DND-41 (cell line): ENCODE results near the gene PROSER1.

Source experiments
- ATAC-seq: fragments of 200-7000 bp; cut with Tn5 transposase; 3 replicates; pipeline ENCODE4 v1.9.1; 2021; ENCODE audit warnings: low read depth; ENCODE audit not compliant: insufficient read depth
- DNase-seq: peaks from one replicate; pipeline ENCODE4 v3.0.0-alpha.2; 2020
- H2AFZ ChIP-seq: 2 replicates; pipeline ENCODE4 v1.6.0; 2012; ENCODE audit warnings: low read depth, low read length
- H3K27ac ChIP-seq: 2 replicates; pipeline ENCODE4 v1.5.1; 2012; ENCODE audit warnings: low read length, inconsistent platforms
- H3K27me3 ChIP-seq: fragments of 200-600 bp; sonication (generic); 2 replicates; pipeline ENCODE4 v1.6.0; 2012; ENCODE audit warnings: low read length, mild to moderate bottlenecking, inconsistent platforms; ENCODE audit not compliant: insufficient read depth, poor library complexity
- H3K36me3 ChIP-seq: 2 replicates; pipeline ENCODE4 v1.5.1; 2012; ENCODE audit warnings: low read length, inconsistent platforms; ENCODE audit not compliant: insufficient read depth
- H3K4me1 ChIP-seq: 2 replicates; pipeline ENCODE4 v1.5.1; 2012; ENCODE audit warnings: mild to moderate bottlenecking, low read length; ENCODE audit not compliant: insufficient read depth
- H3K4me2 ChIP-seq: 2 replicates; pipeline ENCODE4 v1.6.0; 2012; ENCODE audit warnings: mild to moderate bottlenecking, moderate library complexity, low read length, inconsistent platforms; ENCODE audit not compliant: insufficient read depth
- H3K4me3 ChIP-seq, 2 experiments: fragments of 200-600 bp in 1 of 2; shearing (Covaris generic) in 1 of 2; 2 replicates each; pipeline ENCODE4 v1.5.1; 2012 to 2016; ENCODE audit warnings: inconsistent platforms in 2 of 2, low read length in 2 of 2, mild to moderate bottlenecking in 2 of 2, low read depth in 1 of 2, moderate library complexity in 1 of 2
- H3K79me2 ChIP-seq: 2 replicates; pipeline ENCODE4 v1.6.0; 2012; ENCODE audit warnings: low read length, inconsistent platforms; ENCODE audit not compliant: insufficient read depth
- H3K9ac ChIP-seq: 2 replicates; pipeline ENCODE4 v1.6.0; 2012; ENCODE audit warnings: low read depth, mild to moderate bottlenecking, inconsistent platforms, low read length, moderate library complexity
- H3K9me3 ChIP-seq: 2 replicates; pipeline ENCODE4 v1.5.1; 2012; ENCODE audit warnings: low read length, moderate library complexity, mild to moderate bottlenecking, inconsistent platforms; ENCODE audit not compliant: insufficient read depth, severe bottlenecking
- H4K20me1 ChIP-seq: 2 replicates; pipeline ENCODE4 v1.6.0; 2012; ENCODE audit warnings: low read length; ENCODE audit not compliant: insufficient read depth
- CTCF ChIP-seq: IDR thresholded peaks from 2 replicates; pipeline ENCODE4 v1.5.1; 2012; ENCODE audit warnings: borderline replicate concordance, low read length, moderate library complexity, mild to moderate bottlenecking; ENCODE audit not compliant: poor library complexity, severe bottlenecking; ENCODE audit errors: extremely low read depth
- EZH2 ChIP-seq: IDR thresholded peaks from 3 replicates; pipeline ENCODE4 v1.6.1; 2012; ENCODE audit warnings: borderline replicate concordance, low read depth, mild to moderate bottlenecking, moderate library complexity, low read length, inconsistent platforms; ENCODE audit not compliant: severe bottlenecking

PROSER1 gene

GRCh38 chr13:39048806-39049205 is 10.9 kb upstream of the PROSER1 start:
- Histone ChIP-seq H3K9me3 (no peaks in the 10 kb centered on the region), H3K4me3 (no peak overlapping the region), H3K27me3 (no peaks in the 10 kb centered on the region), H3K4me2 (no peak overlapping the region), H4K20me1 (no peaks in the 10 kb centered on the region), H3K4me1 (no peaks in the 10 kb centered on the region), H3K9ac (no peak overlapping the region), H3K36me3 (peaks cover 40% of the 10 kb centered on the region), H3K27ac (no peak overlapping the region), H2AFZ (no peak overlapping the region), H3K79me2 (no peaks in the 10 kb centered on the region)
- no peak for TF ChIP-seq CTCF
- no peak for TF ChIP-seq EZH2
- ATAC-seq (no peak), DNase-seq (no peak)

DNA sequence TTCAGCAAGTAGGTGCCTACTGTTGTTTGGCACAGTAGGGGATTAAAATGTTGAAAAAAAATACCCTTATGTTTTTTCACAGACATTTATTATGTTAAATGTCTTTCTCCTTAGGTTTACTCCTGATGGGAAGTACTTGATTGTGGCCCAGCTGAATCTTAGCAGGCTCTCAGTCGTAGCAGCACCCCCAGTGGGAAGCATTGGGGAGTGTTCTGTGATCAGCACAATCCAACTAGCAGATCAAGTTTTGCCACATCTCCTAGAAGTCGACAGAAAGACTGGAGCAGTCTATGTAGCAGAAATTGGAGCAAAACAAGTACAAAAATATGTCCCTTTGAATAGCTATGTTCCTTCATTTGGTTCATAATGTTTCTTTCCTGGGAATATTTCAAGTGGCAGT is 9.7 kb upstream of the PROSER1 start:
- Histone ChIP-seq H3K4me2 (no peak overlapping the region), H4K20me1 (no peaks in the 10 kb centered on the region; the same call in 1 of the 2 replicates), H2AFZ (no peak overlapping the region), H3K36me3 (peaks cover 37% of the 10 kb centered on the region), H3K9ac (no peak overlapping the region), H3K79me2 (no peaks in the 10 kb centered on the region), H3K4me3 (no peak overlapping the region), H3K27ac (no peak overlapping the region), H3K27me3 (no peaks in the 10 kb centered on the region), H3K9me3 (no peaks in the 10 kb centered on the region), H3K4me1 (no peaks in the 10 kb centered on the region)
- ATAC-seq (0 out of 3 replicates have a peak, but pooled peaks have one; percentile 42), DNase-seq (no peak)
- TF ChIP-seq CTCF, result no peak
- TF ChIP-seq EZH2, result no peak

- peaks cover 36% of the 10 kb centered on the region; the same call in 1 of the 2 replicates for H3K36me3 ChIP-seq
- no peak overlapping the region for H3K27ac ChIP-seq
- H3K79me2 ChIP-seq, result peaks cover 12% of the 10 kb centered on the region
- H3K4me2 ChIP-seq, result no peak overlapping the region
- no peaks in the 10 kb centered on the region; the same call in 1 of the 2 replicates for H4K20me1 ChIP-seq
- H2AFZ ChIP-seq, result no peak overlapping the region
- DNase-seq, result no peak
- no peak overlapping the region for H3K4me3 ChIP-seq
- peaks cover 19% of the 10 kb centered on the region for H3K4me1 ChIP-seq
- TF ChIP-seq EZH2 (no peak), CTCF (no peak)
- no peaks in the 10 kb centered on the region for H3K27me3 ChIP-seq
- H3K9me3 ChIP-seq, result no peaks in the 10 kb centered on the region
- no peak overlapping the region for H3K9ac ChIP-seq
- no peak for ATAC-seq
Measured at GRCh38 chr13:39044536-39044935, 6.6 kb upstream of the PROSER1 start.
